Choroid plexus epithelial cell (primary cell): ENCODE results near the gene CNOT2.

Source experiments
- DNase-seq: peaks from one replicate; pipeline ENCODE4 v3.0.0-alpha.2; 2010; ENCODE audit warnings: low read depth
- H3K4me3 ChIP-seq: 2 replicates; pipeline ENCODE4 v1.5.1; 2011; ENCODE audit warnings: low read depth, mild to moderate bottlenecking, control low read depth, low read length, moderate library complexity
- TF ChIP-seq, protein P1 (sequence below): conservative IDR thresholded peaks from 2 replicates; pipeline ENCODE4 v1.5.1; 2011; ENCODE audit warnings: low read depth, mild to moderate bottlenecking, control low read depth, inconsistent platforms, low read length, moderate library complexity

The CNOT2 gene

GRCh38 chr12:70243510-70244371, 508 bp downstream of the CNOT2 start:
- TF ChIP-seq, protein P1, sequence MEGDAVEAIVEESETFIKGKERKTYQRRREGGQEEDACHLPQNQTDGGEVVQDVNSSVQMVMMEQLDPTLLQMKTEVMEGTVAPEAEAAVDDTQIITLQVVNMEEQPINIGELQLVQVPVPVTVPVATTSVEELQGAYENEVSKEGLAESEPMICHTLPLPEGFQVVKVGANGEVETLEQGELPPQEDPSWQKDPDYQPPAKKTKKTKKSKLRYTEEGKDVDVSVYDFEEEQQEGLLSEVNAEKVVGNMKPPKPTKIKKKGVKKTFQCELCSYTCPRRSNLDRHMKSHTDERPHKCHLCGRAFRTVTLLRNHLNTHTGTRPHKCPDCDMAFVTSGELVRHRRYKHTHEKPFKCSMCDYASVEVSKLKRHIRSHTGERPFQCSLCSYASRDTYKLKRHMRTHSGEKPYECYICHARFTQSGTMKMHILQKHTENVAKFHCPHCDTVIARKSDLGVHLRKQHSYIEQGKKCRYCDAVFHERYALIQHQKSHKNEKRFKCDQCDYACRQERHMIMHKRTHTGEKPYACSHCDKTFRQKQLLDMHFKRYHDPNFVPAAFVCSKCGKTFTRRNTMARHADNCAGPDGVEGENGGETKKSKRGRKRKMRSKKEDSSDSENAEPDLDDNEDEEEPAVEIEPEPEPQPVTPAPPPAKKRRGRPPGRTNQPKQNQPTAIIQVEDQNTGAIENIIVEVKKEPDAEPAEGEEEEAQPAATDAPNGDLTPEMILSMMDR: no peak
- H3K4me3 ChIP-seq: peak overlapping the region; percentile 89
- DNase-seq: peak; percentile 75

GRCh38 chr12:70244409-70244808, 1.2 kb downstream of the CNOT2 start:
- peak; percentile 25 for DNase-seq
- TF ChIP-seq, protein P1: no peak
- H3K4me3 ChIP-seq: peak overlapping the region; percentile 89

DNA sequence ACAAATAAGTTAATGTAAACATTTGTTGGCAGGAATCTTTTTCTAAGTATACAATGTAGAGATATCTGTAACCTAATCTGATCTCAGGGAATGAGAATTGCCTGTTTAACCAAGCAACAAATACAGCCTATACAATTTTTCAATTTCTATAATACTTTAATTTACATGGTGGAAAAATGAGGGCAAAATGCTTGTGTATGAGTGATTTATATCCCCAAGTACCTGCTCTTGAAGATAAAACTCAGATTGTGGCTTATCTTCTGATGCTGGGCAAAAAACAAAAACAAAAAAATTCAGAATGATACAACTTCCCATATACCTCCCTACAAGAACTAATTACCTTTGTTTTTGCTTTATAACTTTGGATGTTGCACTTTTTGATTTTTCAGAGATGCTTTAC, 2.2 kb downstream of the CNOT2 start:
- no peak for DNase-seq
- no peak overlapping the region for H3K4me3 ChIP-seq

DNA sequence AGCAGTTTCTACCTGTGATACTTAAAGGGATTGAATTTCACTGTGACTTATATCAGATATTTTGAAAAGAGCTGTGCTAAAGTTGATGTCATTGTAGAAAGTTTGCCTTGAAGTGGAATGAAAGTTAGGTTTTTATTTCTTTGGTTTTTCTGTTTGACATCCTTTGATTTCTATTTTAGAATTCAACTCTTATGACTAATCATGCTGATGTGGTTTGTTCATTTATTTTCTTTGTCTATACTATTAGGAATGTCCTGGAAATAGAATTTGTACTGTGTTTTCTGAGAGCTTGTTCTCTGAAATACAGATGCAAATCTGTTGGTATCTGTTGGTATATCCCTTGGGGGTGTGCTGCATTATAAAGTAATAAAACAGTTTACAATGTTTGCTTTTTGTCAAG, 3.3 kb downstream of the CNOT2 start:
- no peak overlapping the region for H3K4me3 ChIP-seq

More for the DNA sequence above, 2.2 kb downstream of the CNOT2 start:
- TF ChIP-seq, protein P1: no peak

GRCh38 chr12:70247653-70248199, 4.5 kb downstream of the CNOT2 start:
- TF ChIP-seq, protein P1: no peak
- no peak overlapping the region for H3K4me3 ChIP-seq
- no peak for DNase-seq

More for the DNA sequence above, 3.3 kb downstream of the CNOT2 start:
- TF ChIP-seq, protein P1: no peak
- peak; percentile 50 for DNase-seq

DNA sequence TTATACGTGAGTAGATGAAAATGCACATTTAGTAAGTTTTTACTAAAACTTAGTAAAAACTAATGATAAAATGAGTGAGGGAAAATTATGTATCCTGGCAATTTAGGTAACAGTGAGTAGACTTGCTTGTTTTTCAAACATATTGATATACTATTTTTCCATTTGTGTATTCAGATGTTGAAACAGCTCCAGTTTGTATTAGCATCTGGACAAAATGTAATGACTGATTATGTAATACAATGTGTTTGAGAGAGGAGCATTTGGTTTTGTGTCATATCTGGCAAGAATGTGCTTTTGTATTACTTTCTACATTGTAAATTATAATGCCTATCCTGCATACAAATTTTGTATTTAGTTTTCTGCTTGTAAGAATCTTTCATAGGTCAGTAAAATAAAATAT, 5.6 kb downstream of the CNOT2 start:
- DNase-seq: peak; percentile 28
- TF ChIP-seq, protein P1: no peak
- H3K4me3 ChIP-seq: no peak overlapping the region
